Esophagus squamous epithelium (tissue), 4 donors: Measurements from ENCODE around the gene PRKX.

Source experiments
- POLR2A ChIP-seq, 4 donors: fragments of 450-650 bp; IDR thresholded peaks; one replicate each; pipeline ENCODE4 v1.6.1; 2017; ENCODE audit warnings: antibody characterized with exemption in 4 of 4, mild to moderate bottlenecking in 4 of 4, moderate library complexity in 3 of 4
- TF ChIP-seq, protein P1 (sequence below), 6 experiments: fragments of 450-650 bp in 4 of 6; fragments of 200-600 bp in 2 of 6; sonication (generic) in 2 of 6; IDR thresholded peaks; one replicate each; pipeline ENCODE4 v1.5.1; 2016 to 2019; ENCODE audit warnings: antibody characterized with exemption in 6 of 6, mild to moderate bottlenecking in 4 of 6, moderate library complexity in 4 of 6

DNA sequence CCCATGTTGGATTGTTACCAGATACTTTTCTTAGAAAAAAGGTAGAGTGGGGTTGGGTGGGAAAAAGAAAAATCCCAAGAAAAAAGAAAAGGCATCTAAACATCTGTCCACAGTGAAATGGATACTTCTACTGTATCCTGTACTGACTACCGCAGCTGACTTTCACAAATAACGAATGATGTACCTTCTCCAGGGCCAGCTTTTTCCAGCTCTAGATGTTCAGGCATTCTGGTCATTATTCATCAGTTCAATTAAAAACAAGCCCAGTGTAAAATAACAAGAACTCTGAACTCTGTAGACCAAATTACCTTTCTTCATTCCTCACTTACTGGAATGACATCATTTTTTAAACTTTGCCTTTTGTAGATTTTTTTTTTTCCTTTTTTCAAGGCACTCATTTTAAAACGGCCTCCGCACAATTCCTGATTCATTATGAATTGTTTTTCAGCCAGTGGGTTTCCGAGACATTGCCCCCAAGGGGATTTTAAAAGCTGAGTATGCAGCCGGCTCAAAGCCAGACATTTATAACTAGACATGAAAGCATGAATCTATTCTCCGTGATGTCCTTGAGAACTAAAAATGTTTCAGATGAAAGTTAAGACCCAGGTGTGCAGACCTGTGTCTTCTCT lies 113.5 kb downstream of the PRKX start:
- TF ChIP-seq, protein P1, sequence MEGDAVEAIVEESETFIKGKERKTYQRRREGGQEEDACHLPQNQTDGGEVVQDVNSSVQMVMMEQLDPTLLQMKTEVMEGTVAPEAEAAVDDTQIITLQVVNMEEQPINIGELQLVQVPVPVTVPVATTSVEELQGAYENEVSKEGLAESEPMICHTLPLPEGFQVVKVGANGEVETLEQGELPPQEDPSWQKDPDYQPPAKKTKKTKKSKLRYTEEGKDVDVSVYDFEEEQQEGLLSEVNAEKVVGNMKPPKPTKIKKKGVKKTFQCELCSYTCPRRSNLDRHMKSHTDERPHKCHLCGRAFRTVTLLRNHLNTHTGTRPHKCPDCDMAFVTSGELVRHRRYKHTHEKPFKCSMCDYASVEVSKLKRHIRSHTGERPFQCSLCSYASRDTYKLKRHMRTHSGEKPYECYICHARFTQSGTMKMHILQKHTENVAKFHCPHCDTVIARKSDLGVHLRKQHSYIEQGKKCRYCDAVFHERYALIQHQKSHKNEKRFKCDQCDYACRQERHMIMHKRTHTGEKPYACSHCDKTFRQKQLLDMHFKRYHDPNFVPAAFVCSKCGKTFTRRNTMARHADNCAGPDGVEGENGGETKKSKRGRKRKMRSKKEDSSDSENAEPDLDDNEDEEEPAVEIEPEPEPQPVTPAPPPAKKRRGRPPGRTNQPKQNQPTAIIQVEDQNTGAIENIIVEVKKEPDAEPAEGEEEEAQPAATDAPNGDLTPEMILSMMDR (IDR thresholded peaks at IDR 0.05) = no peak
- TF ChIP-seq POLR2A (IDR thresholded peaks at IDR 0.05) = no peak
